A673 (cell line): Measurements from ENCODE around the gene CS. TPM values are rescaled to one million over a fixed set of nuclear protein-coding genes. Genes with fewer than 3 reads are reported as not detected.
A peak's percentile ranks its signal among the peaks of the same experiment; 100 is the strongest.

Experiments
- BruUV-seq: library from RNA; stranded (reverse); fragments of 400-500 nt; replicated peaks from 2 replicates; lab custom pipeline; 2021; lab: Mats Ljungman, UMichigan
- CTCF ChIA-PET: fragments of 300-600 bp; sonication (Branson Sonifier 250); formaldehyde crosslinking; loops from one replicate; lab custom pipeline; 2022; ENCODE audit warnings: antibody characterized with exemption; lab: Charles Lee
- POLR2A ChIA-PET: fragments of 300-600 bp; sonication (Branson Sonifier 250); formaldehyde crosslinking; loops from one replicate; lab custom pipeline; 2022; ENCODE audit warnings: antibody characterized with exemption; ENCODE audit not compliant: low non-redundant PET; lab: Charles Lee
- DNase-seq: peaks from one replicate; pipeline ENCODE4 v3.0.0-alpha.2; 2015; ENCODE audit warnings: low spot score
- H3K27ac ChIP-seq: fragments of 200-600 bp; sonication (generic); 2 replicates; pipeline ENCODE4 v1.5.1; 2016; ENCODE audit warnings: mixed run types, low read depth, mild to moderate bottlenecking, mixed read lengths, antibody characterized with exemption, low read length; ENCODE audit not compliant: poor library complexity, severe bottlenecking
- H3K27me3 ChIP-seq: fragments of 200-600 bp; sonication (generic); replicated peaks from 2 replicates; pipeline ENCODE4 v1.6.1; 2017; ENCODE audit warnings: mixed run types, low read depth, mild to moderate bottlenecking, mixed read lengths, antibody characterized with exemption, low read length; ENCODE audit not compliant: insufficient read depth, poor library complexity
- H3K36me3 ChIP-seq: fragments of 200-600 bp; sonication (generic); 2 replicates; pipeline ENCODE4 v1.6.1; 2016; ENCODE audit warnings: mixed run types, mild to moderate bottlenecking, mixed read lengths, antibody characterized with exemption, low read length; ENCODE audit not compliant: insufficient read depth, poor library complexity, severe bottlenecking
- H3K4me1 ChIP-seq: fragments of 200-600 bp; sonication (generic); 2 replicates; pipeline ENCODE4 v1.6.1; 2017; ENCODE audit warnings: mixed run types, mild to moderate bottlenecking, mixed read lengths, antibody characterized with exemption, low read length; ENCODE audit not compliant: insufficient read depth, poor library complexity, severe bottlenecking
- H3K4me3 ChIP-seq: fragments of 200-600 bp; sonication (generic); 2 replicates; pipeline ENCODE4 v1.5.1; 2016; ENCODE audit warnings: low read depth, mixed run types, mild to moderate bottlenecking, mixed read lengths, low read length; ENCODE audit not compliant: poor library complexity, severe bottlenecking
- H3K9me3 ChIP-seq: fragments of 200-600 bp; sonication (generic); 2 replicates; pipeline ENCODE4 v1.6.1; 2016; ENCODE audit warnings: mixed run types, low read depth, mild to moderate bottlenecking, mixed read lengths, antibody characterized with exemption, low read length; ENCODE audit not compliant: poor library complexity, severe bottlenecking
- EZH2 ChIP-seq: fragments of 200-600 bp; sonication (generic); IDR thresholded peaks from 2 replicates; pipeline ENCODE4 v1.6.1; 2017; ENCODE audit warnings: borderline replicate concordance, low read depth, mild to moderate bottlenecking, mixed read lengths, antibody characterized with exemption, low read length; ENCODE audit not compliant: poor library complexity, severe bottlenecking
- intact Hi-C: fragments of 100-400 bp; cut with micrococcal nuclease; formaldehyde crosslinking; loops from one replicate; pipeline ENCODE4 v1.10.0; 2022; ENCODE audit not compliant: unreplicated experiment
- total RNA-seq: library from RNA; stranded (reverse); gene quantifications from 2 replicates; pipeline ENCODE4 v1.2.3, GENCODE V29; 2021
- TF ChIP-seq, protein P1 (sequence below): fragments of 300-800, 200-600 bp; sonication (generic); conservative IDR thresholded peaks from 2 replicates; pipeline ENCODE4 v1.5.1; 2017; ENCODE audit warnings: low read depth, mild to moderate bottlenecking, antibody characterized with exemption, low read length, moderate library complexity, mixed read lengths

CS gene
- total RNA-seq, 1 experiment from 2014 or later = 448 TPM

GRCh38 chr12:56229916-56230431 lies 70.2 kb downstream of the CS start, which contains the start of gene SLC39A5:
Gene SLC39A5 (plus strand): TSS chr12:56230051. CDS start chr12:56231275, 1,224 bp downstream.
- intact Hi-C loops = no loop called here
- Histone ChIP-seq H3K4me1 (no peaks in the 10 kb centered on the region), H3K9me3 (no peaks in the 10 kb centered on the region), H3K27ac (no peak within 1 kb of the TSS), H3K27me3 (no peaks in the 10 kb centered on the region), H3K4me3 (no peak within 1 kb of the TSS), H3K36me3 (no peaks in the 10 kb centered on the region)
- TF ChIP-seq, protein P1, sequence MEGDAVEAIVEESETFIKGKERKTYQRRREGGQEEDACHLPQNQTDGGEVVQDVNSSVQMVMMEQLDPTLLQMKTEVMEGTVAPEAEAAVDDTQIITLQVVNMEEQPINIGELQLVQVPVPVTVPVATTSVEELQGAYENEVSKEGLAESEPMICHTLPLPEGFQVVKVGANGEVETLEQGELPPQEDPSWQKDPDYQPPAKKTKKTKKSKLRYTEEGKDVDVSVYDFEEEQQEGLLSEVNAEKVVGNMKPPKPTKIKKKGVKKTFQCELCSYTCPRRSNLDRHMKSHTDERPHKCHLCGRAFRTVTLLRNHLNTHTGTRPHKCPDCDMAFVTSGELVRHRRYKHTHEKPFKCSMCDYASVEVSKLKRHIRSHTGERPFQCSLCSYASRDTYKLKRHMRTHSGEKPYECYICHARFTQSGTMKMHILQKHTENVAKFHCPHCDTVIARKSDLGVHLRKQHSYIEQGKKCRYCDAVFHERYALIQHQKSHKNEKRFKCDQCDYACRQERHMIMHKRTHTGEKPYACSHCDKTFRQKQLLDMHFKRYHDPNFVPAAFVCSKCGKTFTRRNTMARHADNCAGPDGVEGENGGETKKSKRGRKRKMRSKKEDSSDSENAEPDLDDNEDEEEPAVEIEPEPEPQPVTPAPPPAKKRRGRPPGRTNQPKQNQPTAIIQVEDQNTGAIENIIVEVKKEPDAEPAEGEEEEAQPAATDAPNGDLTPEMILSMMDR = no peak
- no peak for TF ChIP-seq EZH2
- CTCF ChIA-PET = no interaction called here
- no peak for DNase-seq
- BruUV-seq = no TSS peak
- POLR2A ChIA-PET = no interaction called here

DNA sequence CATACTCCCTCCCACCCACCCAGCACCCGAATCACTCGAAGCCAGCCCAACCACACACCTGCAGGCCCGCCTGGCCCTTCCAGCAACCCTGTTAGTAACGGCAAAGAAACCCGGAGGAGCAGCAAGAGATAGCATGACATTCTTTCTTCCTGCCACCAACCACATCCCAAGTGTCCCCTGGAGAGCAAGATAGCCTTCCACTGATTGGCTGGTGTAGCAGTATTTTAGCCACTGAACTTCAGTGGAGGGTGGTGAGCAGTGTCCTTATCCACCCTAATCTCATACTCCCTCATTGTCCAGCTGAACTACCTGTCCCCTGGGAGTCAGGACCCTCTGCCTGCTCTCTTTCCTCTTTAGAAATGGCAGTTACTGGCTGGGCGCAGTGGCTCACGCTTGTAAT lies 71.0 kb downstream of the CS start:
- no TSS peak for BruUV-seq
- H3K27me3 ChIP-seq = no peaks in the 10 kb centered on the region
- ChIA-PET CTCF (no interaction called here), POLR2A (no interaction called here)
- no peaks in the 10 kb centered on the region for H3K4me1 ChIP-seq
- no peak for DNase-seq
- intact Hi-C loops = no loop called here
- no peak overlapping the region for H3K27ac ChIP-seq
- no peak overlapping the region for H3K4me3 ChIP-seq
- TF ChIP-seq, protein P1 = no peak
- no peak for TF ChIP-seq EZH2
- H3K36me3 ChIP-seq = no peaks in the 10 kb centered on the region
- H3K9me3 ChIP-seq = no peaks in the 10 kb centered on the region

DNA sequence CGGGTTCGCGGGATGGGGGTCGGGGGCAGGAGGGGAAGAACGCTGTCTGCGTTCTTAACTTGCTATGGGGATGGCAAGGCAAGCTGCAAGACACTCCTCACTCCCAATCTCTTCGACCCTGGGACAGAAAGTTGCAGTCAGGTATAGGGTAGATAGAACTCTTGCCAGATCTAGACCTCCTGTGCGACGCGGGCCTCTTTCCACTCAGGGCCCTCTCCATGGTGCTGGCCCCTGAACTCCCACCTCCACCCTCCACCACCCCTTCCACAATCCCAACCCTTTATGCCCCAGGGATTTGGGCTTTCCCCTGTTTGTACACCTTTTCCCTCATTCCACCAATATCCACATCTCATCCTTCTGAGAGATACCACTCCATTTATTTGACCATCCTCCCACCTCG lies 75.2 kb downstream of the CS start:
- no peaks in the 10 kb centered on the region for H3K36me3 ChIP-seq
- CTCF ChIA-PET = no interaction called here
- POLR2A ChIA-PET = interaction anchor here (0.5 kb wide), 1 partner anchor 32 kb away, joined by 3 read pairs; no protein-coding TSS in a partner anchor
- TF ChIP-seq, protein P1 = no peak
- TF ChIP-seq EZH2 = no peak
- peak overlapping the region; percentile 19 for H3K27ac ChIP-seq
- H3K4me3 ChIP-seq = peak overlapping the region; percentile 65
- no TSS peak for BruUV-seq
- peaks cover 5% of the 10 kb centered on the region for H3K4me1 ChIP-seq
- intact Hi-C loops = loop anchor here (1.0 to 5.0 kb wide), 2 partner anchors 32 kb away; partner anchors contain the start of gene ANKRD52
- no peaks in the 10 kb centered on the region for H3K27me3 ChIP-seq
- H3K9me3 ChIP-seq = no peaks in the 10 kb centered on the region
- no peak for DNase-seq
